SIG-M5 (cell line): ENCODE results near the gene KCNAB3.
"Not testable (repeated sequence)": the region's sequence is repeated elsewhere in the genome, so short reads cannot be mapped to it uniquely, and the experiment has no call there.

ENCODE experiments used
- DNase-seq: peaks from one replicate; lab custom pipeline; 2025; lab: John Stamatoyannopoulos, UW

The KCNAB3 gene

GRCh38 chr17:7929158-7930023, at the start of gene KCNAB3:
Gene KCNAB3 (minus strand): TSS chr17:7929856. CDS start chr17:7929435, 421 bp downstream.
- DNase-seq, result no peak

GRCh38 chr17:7977805-7978204, 48.1 kb upstream of the KCNAB3 start:
- DNase-seq, result no peak

GRCh38 chr17:7977039-7977438, 47.4 kb upstream of the KCNAB3 start:
- no peak for DNase-seq

- DNase-seq, result no peak
These were observed 45.0 kb upstream of the KCNAB3 start for GRCh38 chr17:7974638-7975131.

GRCh38 chr17:7972131-7972785, 42.6 kb upstream of the KCNAB3 start:
- DNase-seq, result no peak

GRCh38 chr17:7971651-7972050, 42.0 kb upstream of the KCNAB3 start:
- no peak for DNase-seq

GRCh38 chr17:7969433-7969832, 39.8 kb upstream of the KCNAB3 start:
- no peak for DNase-seq

GRCh38 chr17:7967751-7968150, 38.1 kb upstream of the KCNAB3 start:
- DNase-seq, result no peak

GRCh38 chr17:7961421-7961820, 31.8 kb upstream of the KCNAB3 start:
- DNase-seq, result no peak

- DNase-seq, result no peak
These were observed 30.0 kb upstream of the KCNAB3 start for GRCh38 chr17:7959503-7960253.

GRCh38 chr17:7956228-7956965, 26.7 kb upstream of the KCNAB3 start:
- no peak for DNase-seq

- DNase-seq, result no peak
These were observed 26.0 kb upstream of the KCNAB3 start for GRCh38 chr17:7955414-7956227.

- DNase-seq, result not testable (repeated sequence)
These were observed 23.6 kb upstream of the KCNAB3 start for GRCh38 chr17:7953266-7953665.

- DNase-seq, result no peak
These were observed 21.6 kb upstream of the KCNAB3 start for GRCh38 chr17:7951143-7951792.

- DNase-seq, result no peak
These were observed 20.9 kb upstream of the KCNAB3 start for GRCh38 chr17:7950578-7950977.

GRCh38 chr17:7947651-7948050, 18.0 kb upstream of the KCNAB3 start:
- no peak for DNase-seq

GRCh38 chr17:7946441-7946840, 16.8 kb upstream of the KCNAB3 start:
- no peak for DNase-seq

GRCh38 chr17:7945651-7946050, 16.0 kb upstream of the KCNAB3 start:
- no peak for DNase-seq

- no peak for DNase-seq
These were observed 14.7 kb upstream of the KCNAB3 start for GRCh38 chr17:7944326-7944725.

GRCh38 chr17:7943291-7943690, 13.6 kb upstream of the KCNAB3 start:
- no peak for DNase-seq
